MM.1S (cell line): ENCODE measurements around the gene PCCA.

ENCODE experiments used
- EZH2 ChIP-seq: fragments of 300-600 bp; sonication (generic); optimal IDR thresholded peaks from 2 replicates; pipeline ENCODE3; 2017; ENCODE audit warnings: low read depth, mild to moderate bottlenecking, antibody characterized with exemption, low read length, mixed read lengths
- EZH2phosphoT487 ChIP-seq: fragments of 300-600 bp; sonication (generic); IDR thresholded peaks from 2 replicates; pipeline ENCODE4 v1.6.1; 2018; ENCODE audit warnings: antibody characterized with exemption, low read length
- TF ChIP-seq, protein P1 (sequence below): fragments of 300-600 bp; sonication (generic); IDR thresholded peaks from 2 replicates; pipeline ENCODE4 v1.5.1; 2016; ENCODE audit warnings: antibody characterized with exemption, low read length, mixed read lengths

DNA sequence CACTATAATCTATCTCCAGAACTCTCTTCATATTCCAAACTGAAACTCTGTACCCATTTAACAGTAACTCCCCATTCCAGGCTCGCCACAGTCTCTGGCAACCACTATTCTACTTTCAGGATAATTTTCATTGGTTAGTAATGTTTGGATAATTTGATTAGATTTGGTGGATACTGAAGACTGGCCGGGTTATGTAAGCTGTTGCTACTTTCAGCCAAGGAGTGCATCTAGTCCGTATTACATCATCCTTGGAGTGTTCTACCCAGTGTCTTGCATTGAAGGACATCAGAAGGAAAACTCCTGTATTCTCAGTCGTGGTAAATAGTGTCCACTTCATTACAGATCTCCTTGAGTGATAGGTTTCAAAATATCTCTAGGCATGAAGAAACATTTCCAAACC lies 60.5 kb downstream of the PCCA start:
- TF ChIP-seq, protein P1, sequence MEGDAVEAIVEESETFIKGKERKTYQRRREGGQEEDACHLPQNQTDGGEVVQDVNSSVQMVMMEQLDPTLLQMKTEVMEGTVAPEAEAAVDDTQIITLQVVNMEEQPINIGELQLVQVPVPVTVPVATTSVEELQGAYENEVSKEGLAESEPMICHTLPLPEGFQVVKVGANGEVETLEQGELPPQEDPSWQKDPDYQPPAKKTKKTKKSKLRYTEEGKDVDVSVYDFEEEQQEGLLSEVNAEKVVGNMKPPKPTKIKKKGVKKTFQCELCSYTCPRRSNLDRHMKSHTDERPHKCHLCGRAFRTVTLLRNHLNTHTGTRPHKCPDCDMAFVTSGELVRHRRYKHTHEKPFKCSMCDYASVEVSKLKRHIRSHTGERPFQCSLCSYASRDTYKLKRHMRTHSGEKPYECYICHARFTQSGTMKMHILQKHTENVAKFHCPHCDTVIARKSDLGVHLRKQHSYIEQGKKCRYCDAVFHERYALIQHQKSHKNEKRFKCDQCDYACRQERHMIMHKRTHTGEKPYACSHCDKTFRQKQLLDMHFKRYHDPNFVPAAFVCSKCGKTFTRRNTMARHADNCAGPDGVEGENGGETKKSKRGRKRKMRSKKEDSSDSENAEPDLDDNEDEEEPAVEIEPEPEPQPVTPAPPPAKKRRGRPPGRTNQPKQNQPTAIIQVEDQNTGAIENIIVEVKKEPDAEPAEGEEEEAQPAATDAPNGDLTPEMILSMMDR, result no peak
- TF ChIP-seq EZH2, result no peak
- no peak for TF ChIP-seq EZH2phosphoT487
